GM12878 (cell line): ENCODE measurements around the gene TKFC.

Experiments
- CBX5 ChIP-seq: sonication (generic); IDR thresholded peaks from 2 replicates; pipeline ENCODE4 v1.6.1; 2016; ENCODE audit warnings: low read depth, moderate library complexity, mild to moderate bottlenecking, inconsistent platforms
- CTCF ChIP-seq, 3 experiments: IDR thresholded peaks in 2 of 3; conservative IDR thresholded peaks in 1 of 3; 2 replicates each; pipeline ENCODE4 v1.5.1; 2011; ENCODE audit warnings: low read depth in 3 of 3, low read length in 3 of 3, mild to moderate bottlenecking in 3 of 3, control low read depth in 2 of 3, moderate library complexity in 2 of 3, inconsistent platforms in 1 of 3, mixed read lengths in 1 of 3; ENCODE audit not compliant: control insufficient read depth in 2 of 3, insufficient read depth in 1 of 3; ENCODE audit errors: extremely low read depth in 1 of 3
- EP300 ChIP-seq, 2 experiments: fragments of 150-350 bp in 1 of 2; IDR thresholded peaks; 2 replicates each; pipeline ENCODE4 v1.6.1; 2011 to 2012; ENCODE audit warnings: low read depth in 2 of 2, low read length in 2 of 2, borderline replicate concordance in 1 of 2, improper control_type of control experiment in 1 of 2, inconsistent platforms in 1 of 2; ENCODE audit not compliant: control insufficient read depth in 1 of 2
- EZH2 ChIP-seq: IDR thresholded peaks from 2 replicates; pipeline ENCODE4 v1.6.1; 2012; ENCODE audit warnings: low read depth, mild to moderate bottlenecking, control low read depth, inconsistent platforms, low read length, borderline replicate concordance; ENCODE audit not compliant: control insufficient read depth
- KDM1A ChIP-seq: fragments of 200-600 bp; sonication (generic); IDR thresholded peaks from 2 replicates; pipeline ENCODE4 v1.6.1; 2016; ENCODE audit warnings: borderline replicate concordance
- NBN ChIP-seq: fragments of 450-650 bp; IDR thresholded peaks from 2 replicates; pipeline ENCODE4 v1.6.1; 2016
- POLR2A ChIP-seq: IDR thresholded peaks from 2 replicates; pipeline ENCODE4 v1.6.1; 2011; ENCODE audit warnings: low read depth, mild to moderate bottlenecking, low read length
- RBBP5 ChIP-seq: fragments of 200-600 bp; sonication (generic); conservative IDR thresholded peaks from 2 replicates; pipeline ENCODE4 v1.6.1; 2016
- SMAD1 ChIP-seq: fragments of 450-650 bp; IDR thresholded peaks from 2 replicates; pipeline ENCODE4 v1.6.1; 2018; ENCODE audit warnings: mild to moderate bottlenecking, low read depth; ENCODE audit not compliant: partially characterized antibody
- TBL1XR1 ChIP-seq: IDR thresholded peaks from 2 replicates; pipeline ENCODE4 v1.6.1; 2012; ENCODE audit warnings: low read depth, low read length, improper control_type of control experiment
- ZNF207 ChIP-seq: fragments of 450-650 bp; IDR thresholded peaks from 2 replicates; pipeline ENCODE4 v1.6.1; 2014; ENCODE audit warnings: antibody characterized with exemption, mild to moderate bottlenecking, borderline replicate concordance

DNA sequence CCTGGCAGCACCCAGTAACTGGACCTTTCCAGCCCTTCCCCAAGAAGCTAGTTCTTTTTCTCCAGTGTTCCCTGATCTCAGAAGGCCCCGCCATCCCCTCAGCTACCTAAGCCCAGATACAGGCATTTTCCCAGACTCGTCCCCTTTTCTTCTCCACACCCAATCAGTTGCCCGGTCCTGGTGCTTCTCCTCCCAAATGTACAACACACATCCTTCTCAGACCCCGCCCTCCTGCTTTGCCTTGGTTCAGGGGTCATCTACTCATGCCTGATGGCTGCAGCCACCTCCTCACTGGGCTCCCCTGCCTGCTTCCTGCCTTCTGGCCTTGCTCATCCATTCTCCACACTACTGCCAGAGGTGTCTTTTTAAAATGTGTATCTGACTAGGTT is 6.5 kb downstream of the TKFC start:
- TF ChIP-seq SMAD1, result no peak
- TF ChIP-seq CBX5, result no peak
- no peak for TF ChIP-seq CTCF (IDR thresholded peaks at IDR 0.05 in 2 of 3, conservative IDR thresholded peaks at IDR 0.05 in 1 of 3; ENCODE audit: control insufficient read depth in 2 of 3, extremely low read depth in 1 of 3, insufficient read depth in 1 of 3, low read depth in 3 of 3, low read length in 3 of 3)
- TF ChIP-seq ZNF207, result no peak
- TF ChIP-seq POLR2A, result no peak
- TF ChIP-seq NBN, result no peak
- no peak for TF ChIP-seq KDM1A
- no peak for TF ChIP-seq EZH2
- no peak for TF ChIP-seq RBBP5
- no peak for TF ChIP-seq EP300 (IDR thresholded peaks at IDR 0.05; ENCODE audit: borderline replicate concordance in 1 of 2, control insufficient read depth in 1 of 2, low read depth in 2 of 2, low read length in 2 of 2)
- TF ChIP-seq TBL1XR1, result no peak
